Liver (tissue), 9 donors: Measurements from ENCODE around the gene RARRES1. TPM values are rescaled to one million over a fixed set of nuclear protein-coding genes. Genes with fewer than 3 reads are reported as not detected.

Experiments used
- DNase-seq: peaks from one replicate; pipeline ENCODE4 v3.0.0-alpha.2; 2017; ENCODE audit warnings: low spot score
- H3K27ac ChIP-seq, 2 donors: one replicate each; pipeline ENCODE4 v1.7.0; 2013; ENCODE audit warnings: inconsistent platforms in 2 of 2, low read length in 2 of 2, control low read depth in 1 of 2, low read depth in 1 of 2, mild to moderate bottlenecking in 1 of 2
- H3K27me3 ChIP-seq, 4 donors: one replicate each; pipeline versions ENCODE4 v1.6.1 to v1.7.0; 2013; ENCODE audit warnings: low read length in 3 of 4, inconsistent platforms in 1 of 4, mild to moderate bottlenecking in 1 of 4, moderate library complexity in 1 of 4; ENCODE audit not compliant: control insufficient read depth in 4 of 4, insufficient read depth in 4 of 4
- H3K36me3 ChIP-seq, 4 donors: one replicate each; pipeline versions ENCODE4 v1.6.1 to v1.7.0; 2013; ENCODE audit warnings: low read length in 3 of 4, mild to moderate bottlenecking in 3 of 4, low read depth in 1 of 4, moderate library complexity in 1 of 4; ENCODE audit not compliant: control insufficient read depth in 4 of 4, insufficient read depth in 3 of 4
- H3K4me1 ChIP-seq, 4 donors: one replicate each; pipeline versions ENCODE4 v1.6.1 to v1.7.0; 2013; ENCODE audit warnings: low read length in 3 of 4, mild to moderate bottlenecking in 3 of 4, moderate library complexity in 1 of 4; ENCODE audit not compliant: control insufficient read depth in 4 of 4, insufficient read depth in 4 of 4
- H3K4me3 ChIP-seq, 3 donors: one replicate each; pipeline versions ENCODE4 v1.6.1 to v1.7.0; 2013; ENCODE audit warnings: low read length in 3 of 3, control low read depth in 1 of 3, low read depth in 1 of 3, mild to moderate bottlenecking in 1 of 3
- H3K9ac ChIP-seq, 2 donors: one replicate each; pipeline ENCODE4 v1.7.0; 2013; ENCODE audit warnings: low read length in 2 of 2, mild to moderate bottlenecking in 2 of 2, moderate library complexity in 2 of 2, control low read depth in 1 of 2, low read depth in 1 of 2
- H3K9me3 ChIP-seq, 4 donors: one replicate each; pipeline versions ENCODE4 v1.6.1 to v1.7.0; 2013; ENCODE audit warnings: low read length in 3 of 4; ENCODE audit not compliant: control insufficient read depth in 4 of 4
- FOXA1 ChIP-seq: IDR thresholded peaks from 2 replicates; pipeline ENCODE4 v1.6.1; 2016; ENCODE audit warnings: antibody characterized with exemption
- FOXA2 ChIP-seq: IDR thresholded peaks from 2 replicates; pipeline ENCODE4 v1.6.1; 2016; ENCODE audit warnings: antibody characterized with exemption
- GABPA ChIP-seq, 2 donors: IDR thresholded peaks in 1 of 2; conservative IDR thresholded peaks in 1 of 2; 2 replicates each; pipeline ENCODE4 v1.6.1; 2016; ENCODE audit warnings: antibody characterized with exemption in 2 of 2, mild to moderate bottlenecking in 1 of 2, moderate library complexity in 1 of 2
- HNF4A ChIP-seq, 2 donors: conservative IDR thresholded peaks; 2 replicates each; pipeline ENCODE4 v1.6.1; 2016; ENCODE audit warnings: antibody characterized with exemption in 2 of 2, mild to moderate bottlenecking in 2 of 2
- HNF4G ChIP-seq: IDR thresholded peaks from 2 replicates; pipeline ENCODE4 v1.6.1; 2016; ENCODE audit warnings: antibody characterized with exemption
- JUND ChIP-seq, 2 donors: IDR thresholded peaks; 2 replicates each; pipeline ENCODE4 v1.6.1; 2016; ENCODE audit warnings: antibody characterized with exemption in 2 of 2
- NR2F2 ChIP-seq: IDR thresholded peaks from 2 replicates; pipeline ENCODE4 v1.6.1; 2016; ENCODE audit warnings: antibody characterized with exemption
- RAD21 ChIP-seq, 2 donors: IDR thresholded peaks; 2 replicates each; pipeline ENCODE4 v1.6.1; 2016; ENCODE audit warnings: antibody characterized with exemption in 2 of 2, mild to moderate bottlenecking in 2 of 2
- SP1 ChIP-seq: IDR thresholded peaks from 2 replicates; pipeline ENCODE4 v1.6.1; 2018; ENCODE audit warnings: antibody characterized with exemption, mild to moderate bottlenecking
- TAF1 ChIP-seq: conservative IDR thresholded peaks from 2 replicates; pipeline ENCODE4 v1.6.1; 2016; ENCODE audit warnings: antibody characterized with exemption, mild to moderate bottlenecking
- YY1 ChIP-seq: IDR thresholded peaks from 2 replicates; pipeline ENCODE4 v1.6.1; 2016; ENCODE audit warnings: antibody characterized with exemption, mild to moderate bottlenecking
- ZBTB33 ChIP-seq: IDR thresholded peaks from 2 replicates; pipeline ENCODE4 v1.6.1; 2016; ENCODE audit warnings: antibody characterized with exemption
- WGBS: extraction: QIAGEN DNeasy Blood & Tissue Kit; methylation state at CpG from one replicate; pipeline ENCODE4 v1.1.7; 2013; 5-methylcytosine and 5-hydroxymethylcytosine counted together
- polyA plus RNA-seq, 2 donors: library from polyadenylated mRNA; stranded (reverse) in 1 of 2; unstranded in 1 of 2; fragments of 200-250 nt in 1 of 2; fragments of >200 nt in 1 of 2; fragmentation: Nextera tagmentation in 1 of 2; extraction: Ambion mirVana in 1 of 2; gene quantifications; one replicate each; pipeline versions ENCODE4 v1.2.1 to v1.2.3, GENCODE V29; 2013 to 2015
- total RNA-seq, 2 donors: library from RNA; depleted of rRNA; stranded (reverse); fragments of >200 nt; gene quantifications; one replicate each; pipeline ENCODE4 v1.2.3, GENCODE V29; 2014
- TF ChIP-seq, protein P1 (sequence below): IDR thresholded peaks from 2 replicates; pipeline ENCODE4 v1.6.1; 2016; ENCODE audit warnings: antibody characterized with exemption
- TF ChIP-seq, protein P2 (sequence below): IDR thresholded peaks from 2 replicates; pipeline ENCODE4 v1.6.1; 2016; ENCODE audit warnings: antibody characterized with exemption
- TF ChIP-seq, protein P3 (sequence below): fragments of 150-350 bp; IDR thresholded peaks from 2 replicates; pipeline ENCODE4 v1.5.1; 2017; ENCODE audit warnings: improper control_type of control experiment, low read depth, low read length; ENCODE audit not compliant: missing input control
- donor health status: healthy.
- donor health status: healthy.
- donor health status: healthy.
- donor health status: healthy.
- donor health status: healthy.

The RARRES1 gene
- total and polyA plus RNA-seq, 4 donors, result 0.92 to 6.9 (median 2.4) TPM

DNA sequence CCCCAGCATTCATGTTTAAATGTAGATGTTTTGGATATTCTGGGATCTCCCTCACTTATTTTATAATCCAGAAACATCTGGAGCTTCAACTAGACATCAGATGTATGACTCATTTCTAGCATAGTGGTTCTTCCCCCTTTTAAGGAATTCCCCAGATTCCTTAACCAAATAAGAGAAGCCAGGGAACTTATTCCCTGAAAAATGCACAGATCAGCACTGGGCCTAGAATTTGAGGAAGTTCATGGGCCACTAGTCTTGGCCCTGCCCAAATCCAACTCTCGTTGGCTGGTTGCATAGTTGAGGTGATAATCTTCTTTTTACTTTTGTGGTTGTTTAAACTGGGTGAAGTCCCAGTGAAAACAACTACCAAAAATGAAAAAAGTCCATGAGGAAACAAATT, 20.4 kb downstream of the RARRES1 start:
- DNase-seq, result no peak
- no peak overlapping the region for H3K4me3 ChIP-seq
- H3K27me3 ChIP-seq, result no peaks in the 10 kb centered on the region
- TF ChIP-seq JUND (IDR thresholded peaks at IDR 0.05), result peak in 1 of 2 donors; percentile 24
- TF ChIP-seq, protein P1, sequence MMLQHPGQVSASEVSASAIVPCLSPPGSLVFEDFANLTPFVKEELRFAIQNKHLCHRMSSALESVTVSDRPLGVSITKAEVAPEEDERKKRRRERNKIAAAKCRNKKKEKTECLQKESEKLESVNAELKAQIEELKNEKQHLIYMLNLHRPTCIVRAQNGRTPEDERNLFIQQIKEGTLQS, result no peak
- no peak overlapping the region for H3K9ac ChIP-seq
- 76% methylated on average over 1 of the region's 1 CpG for WGBS
- no peaks in the 10 kb centered on the region for H3K4me1 ChIP-seq
- peaks cover 0 to 5% (median under 1%) of the 10 kb centered on the region in 4 donors for H3K36me3 ChIP-seq
- no peaks in the 10 kb centered on the region for H3K9me3 ChIP-seq
- H3K27ac ChIP-seq, result no peak overlapping the region

GRCh38 chr3:158710601-158711000, 21.7 kb downstream of the RARRES1 start:
- Histone ChIP-seq H3K9me3 (no peaks in the 10 kb centered on the region), H3K9ac (no peak overlapping the region), H3K27me3 (no peaks in the 10 kb centered on the region), H3K27ac (no peak overlapping the region), H3K36me3 (peaks cover 0 to 5% (median under 1%) of the 10 kb centered on the region in 4 donors), H3K4me1 (no peaks in the 10 kb centered on the region), H3K4me3 (no peak overlapping the region)
- TF ChIP-seq FOXA1, result no peak
- TF ChIP-seq, protein P1, result no peak
- DNase-seq, result no peak
- 93% methylated on average over 4 of the region's 4 CpGs for WGBS

- Histone ChIP-seq H3K27ac (no peak overlapping the region), H3K9me3 (no peaks in the 10 kb centered on the region), H3K4me3 (no peak overlapping the region), H3K36me3 (peaks cover 0 to 5% (median 3%) of the 10 kb centered on the region in 4 donors), H3K4me1 (no peaks in the 10 kb centered on the region), H3K9ac (no peak overlapping the region), H3K27me3 (no peaks in the 10 kb centered on the region)
- TF ChIP-seq FOXA1 (no peak), YY1 (no peak), NR2F2 (no peak), ZBTB33 (no peak), RAD21 (IDR thresholded peaks at IDR 0.05) (no peak), HNF4A (conservative IDR thresholded peaks at IDR 0.05) (no peak)
- TF ChIP-seq, protein P1, result no peak
- TF ChIP-seq, protein P2, sequence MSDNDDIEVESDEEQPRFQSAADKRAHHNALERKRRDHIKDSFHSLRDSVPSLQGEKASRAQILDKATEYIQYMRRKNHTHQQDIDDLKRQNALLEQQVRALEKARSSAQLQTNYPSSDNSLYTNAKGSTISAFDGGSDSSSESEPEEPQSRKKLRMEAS, result no peak
- 92% methylated on average over 4 of the region's 4 CpGs for WGBS
- DNase-seq, result no peak
Observed at GRCh38 chr3:158709666-158710083, 22.6 kb downstream of the RARRES1 start.

DNA sequence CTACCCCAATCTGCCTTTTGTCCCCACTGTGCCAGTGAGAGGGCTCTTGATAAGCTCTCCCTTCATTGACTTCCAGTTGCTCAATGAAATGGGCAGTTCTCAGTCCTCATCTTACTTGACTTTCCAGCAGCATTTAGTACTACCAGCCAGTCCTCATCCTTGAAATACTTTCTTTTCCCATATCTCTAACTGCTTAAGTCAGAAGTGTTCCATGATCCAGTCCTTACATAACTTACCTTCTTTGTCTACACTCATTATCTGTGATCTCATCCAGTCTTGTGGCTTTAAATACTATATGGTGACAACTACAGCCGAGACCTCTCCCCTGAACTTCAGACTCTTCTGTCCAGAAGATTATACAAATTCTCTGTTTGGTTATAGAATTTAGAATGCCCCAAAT, 28.7 kb downstream of the RARRES1 start:
- Histone ChIP-seq H3K36me3 (peaks cover 0 to 5% (median 3%) of the 10 kb centered on the region in 4 donors), H3K4me1 (no peaks in the 10 kb centered on the region), H3K9ac (no peak overlapping the region), H3K27ac (no peak overlapping the region), H3K9me3 (no peaks in the 10 kb centered on the region), H3K27me3 (no peaks in the 10 kb centered on the region), H3K4me3 (no peak overlapping the region)
- TF ChIP-seq, protein P3, sequence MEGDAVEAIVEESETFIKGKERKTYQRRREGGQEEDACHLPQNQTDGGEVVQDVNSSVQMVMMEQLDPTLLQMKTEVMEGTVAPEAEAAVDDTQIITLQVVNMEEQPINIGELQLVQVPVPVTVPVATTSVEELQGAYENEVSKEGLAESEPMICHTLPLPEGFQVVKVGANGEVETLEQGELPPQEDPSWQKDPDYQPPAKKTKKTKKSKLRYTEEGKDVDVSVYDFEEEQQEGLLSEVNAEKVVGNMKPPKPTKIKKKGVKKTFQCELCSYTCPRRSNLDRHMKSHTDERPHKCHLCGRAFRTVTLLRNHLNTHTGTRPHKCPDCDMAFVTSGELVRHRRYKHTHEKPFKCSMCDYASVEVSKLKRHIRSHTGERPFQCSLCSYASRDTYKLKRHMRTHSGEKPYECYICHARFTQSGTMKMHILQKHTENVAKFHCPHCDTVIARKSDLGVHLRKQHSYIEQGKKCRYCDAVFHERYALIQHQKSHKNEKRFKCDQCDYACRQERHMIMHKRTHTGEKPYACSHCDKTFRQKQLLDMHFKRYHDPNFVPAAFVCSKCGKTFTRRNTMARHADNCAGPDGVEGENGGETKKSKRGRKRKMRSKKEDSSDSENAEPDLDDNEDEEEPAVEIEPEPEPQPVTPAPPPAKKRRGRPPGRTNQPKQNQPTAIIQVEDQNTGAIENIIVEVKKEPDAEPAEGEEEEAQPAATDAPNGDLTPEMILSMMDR, result no peak
- no peak for TF ChIP-seq GABPA (IDR thresholded peaks at IDR 0.05 in 1 of 2, conservative IDR thresholded peaks at IDR 0.05 in 1 of 2)
- no peak for TF ChIP-seq FOXA2
- TF ChIP-seq TAF1, result no peak
- no peak for TF ChIP-seq HNF4G
- no peak for TF ChIP-seq SP1
- 96% methylated on average over 1 of the region's 1 CpG for WGBS
- no peak for DNase-seq
